Activated naive CD8-positive, alpha-beta T cell treated with anti-CD3 and anti-CD28 coated beads, Interleukin-2, amount 10 ng/mL, durations not matched to agents 7 days and 5 days (primary cell): ENCODE data around the gene ZNF516. TPM values are rescaled to one million over a fixed set of nuclear protein-coding genes. Genes with fewer than 3 reads are reported as not detected.

Experiments used
- ATAC-seq: fragments of 150-1000 bp; cut with Tn5 transposase; one replicate; pipeline ENCODE4 v1.10.0; 2021; ENCODE audit warnings: low read depth, moderate library complexity
- POLR2A ChIA-PET: fragments of 350-600 bp; sonication (Branson Sonifier 250); formaldehyde crosslinking; loops from one replicate; lab custom pipeline; 2021; ENCODE audit warnings: antibody characterized with exemption; lab: Charles Lee
- DNase-seq: peaks from one replicate; pipeline ENCODE4 v3.0.0; 2021
- H3K27ac Mint-ChIP-seq: one replicate; pipeline ENCODE4 v1.8.0; 2022; ENCODE audit warnings: mild to moderate bottlenecking, mixed read lengths
- H3K27me3 Mint-ChIP-seq: one replicate; pipeline ENCODE4 v1.8.0; 2022; ENCODE audit warnings: mild to moderate bottlenecking, moderate library complexity, mixed read lengths
- H3K36me3 Mint-ChIP-seq: one replicate; pipeline ENCODE4 v1.8.0; 2021; ENCODE audit warnings: mild to moderate bottlenecking, mixed read lengths
- H3K4me1 Mint-ChIP-seq: one replicate; pipeline ENCODE4 v1.8.0; 2021; ENCODE audit warnings: mixed read lengths
- H3K4me3 Mint-ChIP-seq: one replicate; pipeline ENCODE4 v1.8.0; 2022; ENCODE audit warnings: mild to moderate bottlenecking, moderate library complexity, mixed read lengths
- H3K9me3 Mint-ChIP-seq: one replicate; pipeline ENCODE4 v1.8.0; 2021; ENCODE audit warnings: mixed read lengths
- total RNA-seq, 2 experiments: library from RNA; stranded (reverse); gene quantifications; one replicate each; pipeline ENCODE4 v1.2.3, GENCODE V29; 2021

The ZNF516 gene
- total RNA-seq, 2 experiments from 2014 or later: 6.9 to 8.0 TPM

GRCh38 chr18:76396792-76397191 is 98.2 kb downstream of the ZNF516 start:
- H3K4me3 Mint-ChIP-seq: no peak overlapping the region
- no peak for DNase-seq
- ATAC-seq: no peak
- peaks cover 7% of the 10 kb centered on the region for H3K4me1 Mint-ChIP-seq
- H3K27ac Mint-ChIP-seq: no peak overlapping the region
- POLR2A ChIA-PET: interaction anchor here (0.7 kb wide), 1 partner anchor 700 kb away, joined by 3 read pairs; no protein-coding TSS in a partner anchor
- peaks cover 5% of the 10 kb centered on the region for H3K27me3 Mint-ChIP-seq
- no peaks in the 10 kb centered on the region for H3K36me3 Mint-ChIP-seq
- no peaks in the 10 kb centered on the region for H3K9me3 Mint-ChIP-seq

- Mint-ChIP-seq H3K9me3 (no peaks in the 10 kb centered on the region), H3K4me1 (peaks cover 15% of the 10 kb centered on the region), H3K27ac (no peak overlapping the region), H3K36me3 (no peaks in the 10 kb centered on the region), H3K4me3 (no peak overlapping the region), H3K27me3 (peaks cover 5% of the 10 kb centered on the region)
- ATAC-seq (no peak), DNase-seq (no peak)
- POLR2A ChIA-PET: no interaction called here
These were observed 99.4 kb downstream of the ZNF516 start for GRCh38 chr18:76395609-76396008.

DNA sequence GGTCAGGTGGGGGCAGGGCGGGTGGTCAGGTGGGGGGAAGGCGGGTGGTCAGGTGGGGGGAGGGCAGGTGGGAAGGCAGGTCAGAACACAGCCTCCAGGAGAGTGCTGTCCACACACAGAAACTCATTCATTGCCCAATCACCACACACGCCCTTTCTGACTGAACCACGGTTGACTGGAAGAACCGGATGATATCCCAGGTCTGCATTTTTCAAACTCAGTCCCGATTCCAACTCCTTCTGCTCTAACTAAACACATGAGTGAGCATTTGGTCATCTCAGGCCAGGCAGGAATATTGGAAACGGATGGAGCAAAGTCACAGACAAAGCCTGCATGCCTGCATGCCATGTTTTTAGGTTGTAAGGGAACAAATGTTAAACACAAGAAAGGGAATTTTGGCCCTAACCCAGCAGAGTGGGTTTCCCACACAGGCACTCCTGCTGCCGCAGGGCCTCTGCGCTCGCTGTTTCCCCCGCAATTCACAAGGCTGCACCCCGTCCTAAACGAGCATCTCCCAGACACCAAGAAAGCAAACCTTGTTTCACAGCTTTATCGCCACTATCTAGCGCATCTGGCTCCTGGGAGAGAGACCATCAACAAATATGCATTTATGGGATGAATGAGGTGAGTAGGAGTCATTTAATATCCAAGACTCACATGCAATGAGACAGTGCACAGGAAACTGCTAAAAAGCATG is 100.1 kb downstream of the ZNF516 start:
- H3K27me3 Mint-ChIP-seq: peaks cover 5% of the 10 kb centered on the region

DNA sequence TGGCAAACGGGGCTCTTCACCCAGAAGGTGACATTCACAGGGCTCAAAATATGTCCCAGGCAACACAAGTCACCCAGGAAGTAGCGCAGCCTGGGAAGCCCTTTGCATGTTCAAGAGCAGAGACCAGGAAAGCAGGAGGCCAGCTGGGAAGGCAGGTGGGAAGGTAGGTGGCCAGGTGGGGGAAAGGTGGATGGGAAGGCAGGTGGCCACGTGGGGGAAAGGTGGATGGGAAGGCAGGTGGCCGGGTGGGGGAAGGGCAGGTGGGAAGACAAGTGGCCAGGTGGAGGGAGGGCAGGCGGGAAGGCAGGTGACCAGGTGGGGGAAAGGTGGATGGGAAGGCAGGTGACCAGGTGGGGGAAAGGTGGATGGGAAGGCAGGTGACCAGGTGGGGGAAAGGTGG is 102.7 kb downstream of the ZNF516 start:
- DNase-seq (no peak), ATAC-seq (no peak)
- Mint-ChIP-seq H3K4me3 (no peak overlapping the region), H3K27me3 (peaks cover 13% of the 10 kb centered on the region), H3K27ac (no peak overlapping the region), H3K4me1 (peaks cover 26% of the 10 kb centered on the region), H3K9me3 (no peaks in the 10 kb centered on the region), H3K36me3 (peaks cover 13% of the 10 kb centered on the region)
- POLR2A ChIA-PET: no interaction called here

More for the DNA sequence above, 100.1 kb downstream of the ZNF516 start:
- Mint-ChIP-seq H3K4me3 (no peak overlapping the region), H3K36me3 (no peaks in the 10 kb centered on the region), H3K9me3 (no peaks in the 10 kb centered on the region), H3K4me1 (peaks cover 17% of the 10 kb centered on the region), H3K27ac (no peak overlapping the region)
- DNase-seq (no peak), ATAC-seq (no peak)
- POLR2A ChIA-PET: no interaction called here

- POLR2A ChIA-PET: no interaction called here
- ATAC-seq (no peak), DNase-seq (no peak)
- Mint-ChIP-seq H3K9me3 (no peaks in the 10 kb centered on the region), H3K4me1 (peaks cover 31% of the 10 kb centered on the region), H3K36me3 (peaks cover 13% of the 10 kb centered on the region), H3K4me3 (no peak overlapping the region), H3K27me3 (peaks cover 11% of the 10 kb centered on the region), H3K27ac (no peak overlapping the region)
These were observed 103.3 kb downstream of the ZNF516 start for GRCh38 chr18:76391746-76392145.

DNA sequence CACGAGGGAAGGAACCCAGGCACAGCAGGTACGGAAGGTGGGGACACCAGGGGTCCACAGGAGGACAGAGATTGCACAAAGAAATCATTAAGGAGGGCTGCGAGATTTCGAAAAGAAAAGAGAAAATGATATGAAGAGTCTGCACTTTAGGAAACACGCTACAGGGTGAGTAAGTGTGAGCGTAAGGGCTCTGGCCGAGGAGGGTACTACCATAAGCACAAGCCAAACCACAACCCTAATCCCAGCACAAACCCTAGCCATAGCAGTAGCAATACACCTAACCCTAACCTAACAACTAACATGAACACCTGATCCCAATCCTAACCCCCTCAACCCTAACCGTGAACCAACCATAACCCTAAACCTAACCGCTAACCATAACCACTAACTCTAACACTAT is 104.0 kb downstream of the ZNF516 start:
- no peak overlapping the region for H3K4me3 Mint-ChIP-seq
- H3K27me3 Mint-ChIP-seq: peaks cover 9% of the 10 kb centered on the region
- peak overlapping the region; percentile 54 for H3K27ac Mint-ChIP-seq
- ATAC-seq (no peak), DNase-seq (no peak)
- no peaks in the 10 kb centered on the region for H3K9me3 Mint-ChIP-seq
- H3K4me1 Mint-ChIP-seq: peaks cover 38% of the 10 kb centered on the region
- peaks cover 13% of the 10 kb centered on the region for H3K36me3 Mint-ChIP-seq
- POLR2A ChIA-PET: no interaction called here

- Mint-ChIP-seq H3K27me3 (peaks cover 9% of the 10 kb centered on the region), H3K4me1 (peaks cover 40% of the 10 kb centered on the region), H3K9me3 (no peaks in the 10 kb centered on the region), H3K4me3 (no peak overlapping the region), H3K36me3 (peaks cover 13% of the 10 kb centered on the region), H3K27ac (no peak overlapping the region)
- ATAC-seq (no peak), DNase-seq (no peak)
- POLR2A ChIA-PET: no interaction called here
These were observed 104.5 kb downstream of the ZNF516 start for GRCh38 chr18:76390452-76391035.

DNA sequence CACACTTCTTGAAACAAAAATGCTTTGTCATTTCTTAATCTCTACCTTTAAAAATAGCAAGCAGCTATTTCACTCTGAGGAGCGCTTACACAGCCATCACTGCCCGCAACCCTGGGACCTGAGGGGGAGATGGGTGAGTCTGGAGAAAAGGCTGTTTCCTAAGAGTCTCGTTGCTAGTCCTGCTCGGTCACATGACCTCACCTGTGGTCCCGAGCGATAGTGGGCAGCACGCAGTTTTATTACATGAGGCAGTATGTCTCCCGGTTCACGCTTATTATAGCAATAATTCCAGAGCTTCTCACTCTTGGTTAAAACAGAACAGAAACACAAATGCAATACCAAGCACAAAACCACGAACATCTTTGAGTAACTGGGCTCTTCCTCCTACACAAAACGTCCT is 105.3 kb downstream of the ZNF516 start:
- Mint-ChIP-seq H3K9me3 (no peaks in the 10 kb centered on the region), H3K27me3 (peaks cover 9% of the 10 kb centered on the region), H3K27ac (no peak overlapping the region), H3K4me3 (no peak overlapping the region), H3K36me3 (peaks cover 13% of the 10 kb centered on the region), H3K4me1 (peaks cover 40% of the 10 kb centered on the region)
- POLR2A ChIA-PET: no interaction called here
- DNase-seq (no peak), ATAC-seq (no peak)

DNA sequence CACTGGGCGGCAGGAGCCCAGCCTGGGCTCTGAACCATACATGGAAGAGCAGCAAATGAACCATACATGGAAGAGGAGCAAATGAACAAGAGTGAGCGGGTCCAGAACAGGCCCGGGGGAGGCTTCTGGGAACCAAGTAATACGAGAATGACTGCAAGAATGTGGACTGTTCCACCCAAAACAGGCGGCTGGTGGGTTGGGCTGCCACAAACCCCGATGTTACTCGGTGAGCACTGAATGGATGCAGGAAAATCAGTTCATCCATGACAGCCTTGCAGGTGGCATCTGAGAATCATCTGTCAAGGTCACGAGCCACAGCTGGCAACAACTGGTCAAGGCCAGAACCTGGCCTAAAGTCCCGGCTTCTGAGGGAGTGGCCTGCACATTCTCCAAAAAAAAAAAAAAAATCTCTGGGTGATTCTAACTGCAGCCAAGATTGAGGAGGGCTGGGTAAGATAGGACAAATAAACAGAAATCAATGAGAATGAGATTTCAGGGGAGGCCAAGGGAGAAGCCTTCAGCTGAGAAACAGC is 106.1 kb downstream of the ZNF516 start:
- Mint-ChIP-seq H3K4me1 (peaks cover 40% of the 10 kb centered on the region), H3K27me3 (peaks cover 9% of the 10 kb centered on the region), H3K4me3 (no peak overlapping the region), H3K36me3 (peaks cover 13% of the 10 kb centered on the region), H3K27ac (no peak overlapping the region), H3K9me3 (no peaks in the 10 kb centered on the region)
- no peak for ATAC-seq
- DNase-seq: no peak
- POLR2A ChIA-PET: no interaction called here

DNA sequence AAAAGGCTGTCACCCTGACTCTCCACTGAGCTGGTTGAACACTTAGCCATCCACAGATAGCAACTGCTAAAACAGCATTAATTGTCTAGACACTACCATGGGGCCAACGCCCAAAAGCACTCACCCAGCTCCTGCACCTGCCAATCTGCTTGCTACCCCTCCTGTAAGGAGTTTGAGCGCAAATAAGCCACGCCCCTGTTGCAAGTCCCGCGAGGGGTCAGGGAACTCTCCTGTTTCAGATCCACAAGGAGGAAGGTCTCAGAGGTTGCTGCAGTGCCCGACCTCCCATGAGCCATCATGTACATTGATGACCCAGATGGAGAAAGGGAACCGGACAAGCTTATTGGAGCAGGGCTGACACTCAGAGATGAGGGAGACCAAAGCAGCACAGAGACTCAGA is 106.8 kb downstream of the ZNF516 start:
- Mint-ChIP-seq H3K27ac (no peak overlapping the region), H3K27me3 (peaks cover 9% of the 10 kb centered on the region), H3K4me1 (peaks cover 40% of the 10 kb centered on the region), H3K36me3 (peaks cover 13% of the 10 kb centered on the region), H3K4me3 (no peak overlapping the region), H3K9me3 (no peaks in the 10 kb centered on the region)
- ATAC-seq: no peak
- POLR2A ChIA-PET: no interaction called here
- no peak for DNase-seq

GRCh38 chr18:76387608-76388007 is 107.4 kb downstream of the ZNF516 start:
- ATAC-seq (no peak), DNase-seq (no peak)
- peaks cover 13% of the 10 kb centered on the region for H3K36me3 Mint-ChIP-seq
- POLR2A ChIA-PET: no interaction called here
- no peak overlapping the region for H3K4me3 Mint-ChIP-seq
- peaks cover 40% of the 10 kb centered on the region for H3K4me1 Mint-ChIP-seq
- H3K9me3 Mint-ChIP-seq: no peaks in the 10 kb centered on the region
- no peak overlapping the region for H3K27ac Mint-ChIP-seq
- peaks cover 9% of the 10 kb centered on the region for H3K27me3 Mint-ChIP-seq

GRCh38 chr18:76386886-76387285 is 108.2 kb downstream of the ZNF516 start:
- POLR2A ChIA-PET: no interaction called here
- DNase-seq: no peak
- ATAC-seq: no peak
- H3K4me3 Mint-ChIP-seq: peak overlapping the region; percentile 66
- H3K4me1 Mint-ChIP-seq: peaks cover 38% of the 10 kb centered on the region
- H3K36me3 Mint-ChIP-seq: peaks cover 13% of the 10 kb centered on the region
- no peak overlapping the region for H3K27ac Mint-ChIP-seq
- H3K9me3 Mint-ChIP-seq: no peaks in the 10 kb centered on the region
- H3K27me3 Mint-ChIP-seq: peaks cover 9% of the 10 kb centered on the region

GRCh38 chr18:76386071-76386470 is 109.0 kb downstream of the ZNF516 start:
- POLR2A ChIA-PET: no interaction called here
- H3K4me3 Mint-ChIP-seq: peak overlapping the region; percentile 66

GRCh38 chr18:76385681-76385975 is 109.4 kb downstream of the ZNF516 start:
- Mint-ChIP-seq H3K4me1 (peaks cover 30% of the 10 kb centered on the region), H3K27ac (no peak overlapping the region), H3K36me3 (peaks cover 13% of the 10 kb centered on the region), H3K4me3 (peak overlapping the region; percentile 66), H3K27me3 (peaks cover 9% of the 10 kb centered on the region), H3K9me3 (no peaks in the 10 kb centered on the region)
- DNase-seq (no peak), ATAC-seq (no peak)
- POLR2A ChIA-PET: no interaction called here

More at GRCh38 chr18:76386071-76386470, 109.0 kb downstream of the ZNF516 start:
- no peak for DNase-seq
- Mint-ChIP-seq H3K27me3 (peaks cover 9% of the 10 kb centered on the region), H3K4me1 (peaks cover 34% of the 10 kb centered on the region), H3K27ac (no peak overlapping the region), H3K9me3 (no peaks in the 10 kb centered on the region), H3K36me3 (peaks cover 13% of the 10 kb centered on the region)
- peak; percentile 22 for ATAC-seq
